Peyer's patch (tissue), 4 donors: Measurements from ENCODE around the gene GAGE13. TPM values are rescaled to one million over a fixed set of nuclear protein-coding genes. Genes with fewer than 3 reads are reported as not detected.
"Not testable (repeated sequence)": the region's sequence is repeated elsewhere in the genome, so short reads cannot be mapped to it uniquely, and the experiment has no call there.

ENCODE experiments used
- DNase-seq, 3 donors: peaks; one replicate each; pipeline ENCODE4 v3.0.0-alpha.2; 2017 to 2019
- H3K27ac ChIP-seq, 4 donors: fragments of 200-600 bp; sonication (generic); one replicate each; pipeline ENCODE4 v1.5.1; 2016 to 2019
- H3K27me3 ChIP-seq, 2 donors: fragments of 200-600 bp; sonication (generic); one replicate each; pipeline ENCODE4 v1.5.1; 2019
- H3K36me3 ChIP-seq, 3 donors: fragments of 200-600 bp; sonication (generic); one replicate each; pipeline ENCODE4 v1.5.1; 2016 to 2019
- H3K4me1 ChIP-seq, 4 donors: fragments of 200-600 bp; sonication (generic); one replicate each; pipeline ENCODE4 v1.5.1; 2016 to 2019
- H3K4me3 ChIP-seq, 4 donors: fragments of 200-600 bp; sonication (generic); 1 replicate in 3 of 4; 2 replicates in 1 of 4; pipeline ENCODE4 v1.5.1; 2016 to 2019; ENCODE audit warnings: mild to moderate bottlenecking in 1 of 4
- H3K9me3 ChIP-seq, 4 donors: fragments of 200-600 bp; sonication (generic); one replicate each; pipeline ENCODE4 v1.5.1; 2016 to 2019; ENCODE audit warnings: mild to moderate bottlenecking in 1 of 4
- CTCF ChIP-seq, 6 experiments: fragments of 450-650 bp in 4 of 6; fragments of 200-600 bp in 2 of 6; sonication (generic) in 1 of 6; IDR thresholded peaks; one replicate each; pipeline ENCODE4 v1.5.1; 2017 to 2019; ENCODE audit warnings: antibody characterized with exemption in 6 of 6, mild to moderate bottlenecking in 3 of 6, moderate library complexity in 1 of 6
- POLR2A ChIP-seq, 2 donors: fragments of 450-650 bp; IDR thresholded peaks; one replicate each; pipeline ENCODE4 v1.5.1; 2017; ENCODE audit warnings: antibody characterized with exemption in 2 of 2, mild to moderate bottlenecking in 2 of 2, moderate library complexity in 2 of 2
- total RNA-seq, 4 donors: library from RNA; depleted of rRNA; stranded (reverse); fragments of >200 nt; gene quantifications; one replicate each; pipeline ENCODE4 v1.1.0, GENCODE V29; 2016

GAGE13 gene
- total RNA-seq, 4 donors from 2014 or later: not detected

GRCh38 chrX:49308604-49309269 lies 22.6 kb upstream of the GAGE13 start:
- Histone ChIP-seq H3K27ac (peak overlapping the region in 3 of 4 donors; percentile 35 to 55 (median 50)), H3K4me1 (no peaks in the 10 kb centered on the region), H3K27me3 (no peaks in the 10 kb centered on the region), H3K9me3 (no peaks in the 10 kb centered on the region), H3K4me3 (peak overlapping the region; percentile 15 to 39 (median 27)), H3K36me3 (no peaks in the 10 kb centered on the region)
- TF ChIP-seq POLR2A (IDR thresholded peaks at IDR 0.05): no peak
- no peak for TF ChIP-seq CTCF (IDR thresholded peaks at IDR 0.05)
- peak in 1 of 3 donors; percentile 34 for DNase-seq

DNA sequence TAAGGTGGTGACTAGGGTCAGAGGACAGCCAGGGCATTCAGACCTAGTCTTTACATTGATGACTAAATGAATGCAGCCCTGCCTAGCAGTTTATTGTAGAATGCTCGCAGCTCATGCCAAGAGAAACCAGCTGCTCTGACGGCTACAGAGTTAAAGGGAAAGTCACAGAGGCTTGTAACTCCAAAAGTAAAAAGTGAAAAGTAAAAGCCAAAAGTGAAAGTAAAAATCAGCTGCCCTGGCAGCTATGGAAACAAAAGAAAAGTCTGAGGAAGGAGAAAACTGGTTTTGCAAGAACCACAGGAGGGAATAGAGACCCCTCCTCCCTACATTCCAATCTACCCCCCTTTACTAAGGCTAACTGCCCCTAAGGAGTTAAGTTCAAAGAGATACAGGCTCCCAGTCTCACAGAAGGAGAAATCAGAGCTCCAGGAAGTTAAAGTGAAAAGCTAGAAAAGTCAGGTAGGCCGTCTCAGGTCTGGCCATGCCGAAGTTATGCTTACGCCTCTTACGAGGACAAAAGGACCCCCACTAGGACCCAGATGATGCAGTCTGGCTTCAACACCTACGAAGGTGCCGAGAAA lies 21.9 kb upstream of the GAGE13 start:
- Histone ChIP-seq H3K27ac (peak overlapping the region in 3 of 4 donors; percentile 35 to 55 (median 50)), H3K36me3 (no peaks in the 10 kb centered on the region), H3K4me3 (peak overlapping the region; percentile 15 to 39 (median 27)), H3K4me1 (no peaks in the 10 kb centered on the region), H3K9me3 (no peaks in the 10 kb centered on the region), H3K27me3 (no peaks in the 10 kb centered on the region)
- TF ChIP-seq POLR2A (IDR thresholded peaks at IDR 0.05) (no peak), CTCF (IDR thresholded peaks at IDR 0.05) (no peak)
- DNase-seq: no peak

DNA sequence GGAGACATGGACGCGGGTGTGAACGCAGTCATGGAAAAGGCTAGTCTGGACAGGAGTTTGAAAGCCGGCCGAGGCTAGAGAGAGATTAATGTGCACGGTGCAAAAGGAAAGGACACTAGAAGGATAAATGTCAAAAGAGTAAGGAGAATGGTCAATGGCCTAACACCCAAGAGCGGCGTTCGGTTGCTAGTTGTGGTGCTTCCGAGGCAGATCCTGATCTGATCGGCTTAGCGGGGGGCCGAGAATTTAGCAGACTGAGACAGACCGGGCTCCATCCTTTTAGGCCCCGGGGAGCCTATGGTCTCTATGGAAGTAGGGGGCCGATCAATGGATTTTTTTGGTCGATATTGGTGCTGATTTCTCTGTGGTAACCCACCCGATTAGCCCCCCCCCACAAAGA lies 21.0 kb upstream of the GAGE13 start:
- Histone ChIP-seq H3K9me3 (no peaks in the 10 kb centered on the region), H3K27ac (no peak overlapping the region), H3K4me3 (no peak overlapping the region), H3K36me3 (no peaks in the 10 kb centered on the region), H3K27me3 (no peaks in the 10 kb centered on the region), H3K4me1 (no peaks in the 10 kb centered on the region)
- DNase-seq: no peak
- TF ChIP-seq CTCF (IDR thresholded peaks at IDR 0.05): no peak
- no peak for TF ChIP-seq POLR2A (IDR thresholded peaks at IDR 0.05)

- Histone ChIP-seq H3K9me3 (no peaks in the 10 kb centered on the region), H3K4me1 (no peaks in the 10 kb centered on the region), H3K27me3 (no peaks in the 10 kb centered on the region), H3K27ac (no peak overlapping the region), H3K36me3 (no peaks in the 10 kb centered on the region), H3K4me3 (no peak overlapping the region)
- no peak for DNase-seq
- TF ChIP-seq POLR2A (IDR thresholded peaks at IDR 0.05): no peak
- TF ChIP-seq CTCF (IDR thresholded peaks at IDR 0.05): no peak
Measured at GRCh38 chrX:49312176-49312575, 19.2 kb upstream of the GAGE13 start.

- no peak for DNase-seq
- no peaks in the 10 kb centered on the region for H3K36me3 ChIP-seq
- no peak overlapping the region for H3K4me3 ChIP-seq
- no peak overlapping the region for H3K27ac ChIP-seq
- H3K4me1 ChIP-seq: no peaks in the 10 kb centered on the region
- TF ChIP-seq POLR2A (IDR thresholded peaks at IDR 0.05) (no peak), CTCF (IDR thresholded peaks at IDR 0.05) (no peak)
- no peaks in the 10 kb centered on the region for H3K9me3 ChIP-seq
- no peaks in the 10 kb centered on the region for H3K27me3 ChIP-seq
Measured at GRCh38 chrX:49316085-49316484, 15.3 kb upstream of the GAGE13 start.

DNA sequence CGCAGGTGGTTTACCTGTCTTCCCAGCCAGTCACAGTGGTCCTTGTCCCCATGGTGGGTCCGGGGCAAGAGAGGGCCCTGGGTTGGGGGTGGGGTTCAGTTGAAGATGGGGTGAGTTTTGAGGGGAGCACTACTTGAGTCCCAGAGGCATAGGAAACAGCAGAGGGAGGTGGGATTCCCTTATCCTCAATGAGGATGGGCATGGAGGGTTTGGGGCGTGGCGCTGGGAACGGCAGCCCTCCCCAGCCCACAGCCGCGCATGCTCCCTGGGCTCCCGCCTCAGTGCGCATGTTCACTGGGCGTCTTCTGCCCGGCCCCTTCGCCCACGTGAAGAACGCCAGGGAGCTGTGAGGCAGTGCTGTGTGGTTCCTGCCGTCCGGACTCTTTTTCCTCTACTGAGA lies 9.6 kb upstream of the GAGE13 start, which contains the start of gene GAGE12J:
Gene GAGE12J, plus strand, starts transcription at position 301 of the 400 bp plus-strand sequence. CDS start 1,157 bp downstream, outside the sequence.
- not testable (repeated sequence) for H3K27me3 ChIP-seq, H3K4me1 ChIP-seq, H3K36me3 ChIP-seq, H3K9me3 ChIP-seq, DNase-seq, H3K27ac ChIP-seq, H3K4me3 ChIP-seq

GRCh38 chrX:49322266-49322665 lies 9.1 kb upstream of the GAGE13 start:
- not testable (repeated sequence) for H3K27me3 ChIP-seq, H3K27ac ChIP-seq, H3K4me1 ChIP-seq, H3K36me3 ChIP-seq, H3K4me3 ChIP-seq, H3K9me3 ChIP-seq, DNase-seq

DNA sequence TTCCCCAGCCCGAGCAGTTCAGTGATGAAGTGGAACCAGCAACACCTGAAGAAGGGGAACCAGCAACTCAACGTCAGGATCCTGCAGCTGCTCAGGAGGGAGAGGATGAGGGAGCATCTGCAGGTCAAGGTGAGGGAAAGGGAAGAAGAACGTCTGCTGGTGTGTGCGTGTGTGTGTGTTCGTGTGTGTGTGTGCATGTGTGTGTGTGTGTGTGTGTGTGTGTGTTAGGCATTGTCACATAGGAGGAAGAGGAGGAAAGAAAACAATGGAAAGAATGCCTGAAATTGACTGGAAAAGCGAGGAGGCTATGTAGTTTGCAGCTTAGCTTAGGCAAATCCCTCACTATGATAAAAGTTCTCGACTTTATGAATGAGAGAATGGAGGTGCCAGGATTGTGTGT lies 7.6 kb upstream of the GAGE13 start:
- not testable (repeated sequence) for DNase-seq, H3K4me1 ChIP-seq, H3K9me3 ChIP-seq, H3K36me3 ChIP-seq, H3K27ac ChIP-seq, H3K4me3 ChIP-seq, H3K27me3 ChIP-seq

DNA sequence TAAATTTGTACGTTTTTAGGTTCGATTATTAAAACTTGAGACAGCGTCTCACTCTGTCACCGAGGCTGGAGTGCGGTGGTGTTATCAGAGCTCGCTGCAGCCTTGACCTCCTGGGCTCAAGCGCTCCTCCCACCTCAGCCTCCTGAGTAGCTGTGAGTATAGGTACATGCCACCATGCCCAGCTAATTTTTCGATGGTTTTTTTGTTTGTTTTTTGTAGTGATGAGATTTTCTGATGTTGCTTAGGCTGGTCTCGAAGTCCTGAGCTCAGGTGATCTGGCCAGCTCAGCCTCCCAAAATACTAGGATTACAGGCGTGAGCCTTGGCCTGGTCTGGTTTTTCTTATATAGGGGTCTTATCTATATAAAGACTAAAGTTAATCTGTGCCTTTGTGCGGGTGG lies 961 bp upstream of the GAGE13 start:
- not testable (repeated sequence) for H3K4me3 ChIP-seq, H3K27me3 ChIP-seq

More for the DNA sequence above, 961 bp upstream of the GAGE13 start:
- not testable (repeated sequence) for H3K27ac ChIP-seq, H3K36me3 ChIP-seq, DNase-seq, H3K4me1 ChIP-seq, H3K9me3 ChIP-seq
